Measurements from ENCODE around the gene ADORA1.

- TF ChIP-seq CTCF (conservative IDR thresholded peaks at IDR 0.05; ENCODE audit: low read depth, low read length) (no peak), POLR2A (IDR thresholded peaks at IDR 0.05; ENCODE audit: low read depth, low read length) (no peak), SMC3 (IDR thresholded peaks at IDR 0.05; ENCODE audit: low read depth, low read length) (no peak), ELK1 (IDR thresholded peaks at IDR 0.05; ENCODE audit: borderline replicate concordance, low read depth, low read length) (no peak), MAZ (IDR thresholded peaks at IDR 0.05; ENCODE audit: borderline replicate concordance, low read depth, low read length) (no peak), RAD21 (IDR thresholded peaks at IDR 0.05; ENCODE audit: low read length) (no peak)
These were observed 47.1 kb upstream of the ADORA1 start for GRCh38 chr1:203080456-203080855.

Data from IMR-90 (cell line).